Measurements from ENCODE around the gene ABLIM3. TPM values are rescaled to one million over a fixed set of nuclear protein-coding genes. Genes with fewer than 3 reads are reported as not detected.

ABLIM3 gene
- total and polyA plus RNA-seq, 2 of the 8 experiments (the other 6 are each of a cell fraction or from before 2014, with no cell fraction given) = 0.36 to 0.56 TPM

DNA sequence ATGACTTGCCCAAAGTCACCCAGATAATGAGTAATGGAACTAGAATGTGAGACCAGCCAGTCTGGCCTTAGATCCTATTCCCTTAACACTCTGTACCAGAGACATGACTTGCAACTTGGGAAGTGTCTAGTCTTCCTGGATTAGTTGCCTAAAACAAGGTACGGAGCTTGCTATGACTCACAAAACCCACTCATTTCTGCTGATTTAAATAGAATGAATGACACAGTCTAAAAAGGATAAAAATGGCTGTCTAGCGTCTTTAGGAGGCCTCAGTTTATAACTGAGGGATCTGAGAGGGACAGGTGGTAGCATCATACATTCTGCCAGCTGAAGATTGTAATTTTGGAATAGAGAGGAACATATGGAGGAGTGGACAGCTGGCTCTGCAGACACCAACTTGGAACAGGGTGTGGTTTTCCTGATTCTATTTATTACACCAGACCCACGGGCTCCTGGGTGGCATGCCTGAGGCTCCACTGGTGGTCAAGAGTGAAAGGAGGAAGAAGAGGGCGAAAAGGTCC lies 62.7 kb downstream of the ABLIM3 start:
- H3K4me1 ChIP-seq (replicated peaks in 1 of 4; ENCODE audit: control insufficient read depth in 3 of 4, insufficient read depth in 4 of 4, low read length in 3 of 4) = no peaks in the 10 kb centered on the region
- no peak overlapping the region for H4K5ac ChIP-seq (ENCODE audit: insufficient read length, low read depth, low read length)
- no peak overlapping the region for H4K8ac ChIP-seq (ENCODE audit: extremely low read depth, insufficient read depth, low read length)
- H2BK20ac ChIP-seq (ENCODE audit: low read length) = no peak overlapping the region
- H3K79me2 ChIP-seq (ENCODE audit: control insufficient read depth in 1 of 2, insufficient read depth in 2 of 2, low read length in 2 of 2) = no peaks in the 10 kb centered on the region
- no peak overlapping the region for H2BK12ac ChIP-seq (ENCODE audit: low read depth, low read length)
- H3K14ac ChIP-seq (ENCODE audit: insufficient read length) = no peak overlapping the region
- H3K4me3 ChIP-seq (ENCODE audit: extremely low read depth in 1 of 4, insufficient read depth in 2 of 4, low read depth in 3 of 4, low read length in 4 of 4) = no peak overlapping the region
- peaks cover 0 to 2% (median 0%) of the 10 kb centered on the region in 4 experiments; a peak in 1 of 7 replicates for H3K27me3 ChIP-seq (replicated peaks in 1 of 4; ENCODE audit: control insufficient read depth in 3 of 4, extremely low read depth in 1 of 4, insufficient read depth in 3 of 4, low read length in 3 of 4)
- H3K23ac ChIP-seq (ENCODE audit: insufficient read length) = no peak overlapping the region
- no peak overlapping the region for H3K27ac ChIP-seq (ENCODE audit: low read depth, low read length)
- H3K56ac ChIP-seq (replicated peaks; ENCODE audit: insufficient read length, low read depth, low read length) = no peak overlapping the region
- no peaks in the 10 kb centered on the region; the same call in 1 of the 2 replicates for H3K79me1 ChIP-seq (ENCODE audit: low read depth, low read length)
- H3K36me3 ChIP-seq (ENCODE audit: control insufficient read depth in 2 of 4, insufficient read depth in 4 of 4, low read length in 3 of 4) = no peaks in the 10 kb centered on the region
- no peak overlapping the region for H3K4me2 ChIP-seq (ENCODE audit: insufficient read depth in 1 of 2, low read depth in 2 of 2, low read length in 2 of 2)
- no peak overlapping the region for H3K18ac ChIP-seq (ENCODE audit: extremely low read depth, low read length)
- FAIRE-seq = no peak
- no peak overlapping the region for H2BK5ac ChIP-seq (ENCODE audit: low read depth, low read length)
- H4K20me1 ChIP-seq (replicated peaks in 1 of 2; ENCODE audit: control insufficient read depth in 1 of 2, insufficient read depth in 2 of 2, low read length in 2 of 2) = peaks cover 0 to 7% of the 10 kb centered on the region in 2 experiments
- POLR2A ChIA-PET (ENCODE audit: partially characterized antibody) = no interaction called here
- H3K4ac ChIP-seq (replicated peaks; ENCODE audit: insufficient read length, low read depth, low read length) = no peak overlapping the region
- no peak overlapping the region for H2BK120ac ChIP-seq (replicated peaks; ENCODE audit: low read depth, low read length)
- DNase-seq (ENCODE audit: low read depth in 1 of 2, low spot score in 2 of 2) = no peak
- no peaks in the 10 kb centered on the region for H3K9me3 ChIP-seq (ENCODE audit: insufficient read depth in 2 of 2, low read depth in 1 of 2, low read length in 1 of 2)
- H2BK15ac ChIP-seq (ENCODE audit: low read length) = no peak overlapping the region
- H2AFZ ChIP-seq (ENCODE audit: low read length) = no peak overlapping the region
- H2AK5ac ChIP-seq (ENCODE audit: low read depth, low read length) = no peak overlapping the region
- CTCF ChIA-PET (ENCODE audit: partially characterized antibody) = interaction anchor here (0.6 kb wide), 1 partner anchor 62 kb away, joined by 3 read pairs; the partner anchor contains the start of gene ABLIM3
- peaks cover 10% of the 10 kb centered on the region; the same call in 1 of the 2 replicates for H3K23me2 ChIP-seq (ENCODE audit: low read depth, low read length)
- no peak overlapping the region for H3K9ac ChIP-seq (replicated peaks in 1 of 4; ENCODE audit: extremely low read depth in 1 of 4, low read depth in 3 of 4, low read length in 3 of 4)
- H4K91ac ChIP-seq (replicated peaks; ENCODE audit: insufficient read length, low read length) = no peak overlapping the region
- WGBS, 2 experiments (ENCODE audit: extremely low coverage in 1 of 2, insufficient coverage in 1 of 2, insufficient read length in 1 of 2, insufficient replicate concordance in 2 of 2, low coverage in 1 of 2, low lambda C conversion rate in 2 of 2, missing lambda C conversion rate in 1 of 2) = 86% methylated on average over 3 of the region's 4 CpGs; no CpG with 5 or more reads in 1 of the 2 experiments
- TF ChIP-seq HDAC6 (IDR thresholded peaks at IDR 0.05; ENCODE audit: low read depth, low read length) (no peak), E2F6 (IDR thresholded peaks at IDR 0.05) (no peak), SAP30 (IDR thresholded peaks at IDR 0.05; ENCODE audit: insufficient read depth, insufficient replicate concordance, low read length) (no peak), CTCF (IDR thresholded peaks at IDR 0.05; ENCODE audit: control extremely low read depth in 1 of 3, insufficient read depth in 1 of 3, low read depth in 1 of 3, low read length in 3 of 3) (no peak), CBX5 (IDR thresholded peaks at IDR 0.05; ENCODE audit: low read depth, low read length) (no peak), RXRA (IDR thresholded peaks at IDR 0.05; ENCODE audit: insufficient read depth, low read depth, low read length) (no peak), ZNF274 (IDR thresholded peaks at IDR 0.05; ENCODE audit: borderline replicate concordance, extremely low read depth, low read length) (no peak), POLR2AphosphoS5 (IDR thresholded peaks at IDR 0.05; ENCODE audit: low read depth, low read length) (no peak), GTF2F1 (IDR thresholded peaks at IDR 0.05; ENCODE audit: borderline replicate concordance, low read depth, low read length) (no peak), CEBPB (IDR thresholded peaks at IDR 0.05; ENCODE audit: low read depth, low read length) (no peak), JUND (IDR thresholded peaks at IDR 0.05; ENCODE audit: low read length) (no peak)
